Loucy (cell line): ENCODE data around the gene CLDN10.

Experiments used
- H2AFZ ChIP-seq: fragments of 200-600 bp; sonication (generic); 2 replicates; pipeline ENCODE4 v1.6.0; 2016; ENCODE audit warnings: antibody characterized with exemption, mild to moderate bottlenecking, low read length, moderate library complexity
- H3F3A ChIP-seq: fragments of 200-600 bp; 2 replicates; pipeline ENCODE4 v1.6.0; 2016; ENCODE audit warnings: antibody characterized with exemption, low read depth, mild to moderate bottlenecking
- H3K27me3 ChIP-seq: fragments of 200-600 bp; sonication (generic); 2 replicates; pipeline ENCODE4 v1.6.1; 2014; ENCODE audit warnings: low read length, mild to moderate bottlenecking; ENCODE audit not compliant: insufficient read depth, poor library complexity, severe bottlenecking
- H3K36me3 ChIP-seq: fragments of 200-600 bp; sonication (generic); 2 replicates; pipeline ENCODE4 v1.6.1; 2016; ENCODE audit warnings: low read length; ENCODE audit not compliant: insufficient read depth
- H3K4me1 ChIP-seq: fragments of 200-600 bp; sonication (generic); 2 replicates; pipeline ENCODE4 v1.5.1; 2014; ENCODE audit warnings: low read length, mild to moderate bottlenecking; ENCODE audit not compliant: insufficient read depth, poor library complexity, severe bottlenecking
- H3K4me2 ChIP-seq: fragments of 200-600 bp; sonication (generic); 2 replicates; pipeline ENCODE4 v1.6.0; 2014; ENCODE audit warnings: antibody characterized with exemption, low read length, low read depth, mild to moderate bottlenecking; ENCODE audit not compliant: poor library complexity, severe bottlenecking
- H3K4me3 ChIP-seq: fragments of 200-600 bp; sonication (generic); 2 replicates; pipeline ENCODE4 v1.5.1; 2014; ENCODE audit warnings: low read length, mild to moderate bottlenecking, mixed read lengths; ENCODE audit not compliant: poor library complexity, severe bottlenecking
- H3K79me2 ChIP-seq: fragments of 200-600 bp; sonication (generic); 2 replicates; pipeline ENCODE4 v1.6.1; 2014; ENCODE audit warnings: low read length; ENCODE audit not compliant: insufficient read depth
- H3K9ac ChIP-seq: fragments of 200-600 bp; sonication (generic); 2 replicates; pipeline ENCODE4 v1.6.0; 2014; ENCODE audit warnings: mild to moderate bottlenecking, low read depth, low read length, moderate library complexity; ENCODE audit not compliant: poor library complexity, severe bottlenecking
- H3K9me2 ChIP-seq: fragments of 200-600 bp; sonication (generic); replicated peaks from 2 replicates; pipeline ENCODE4 v1.6.1; 2016; ENCODE audit warnings: low read depth, low read length, mixed read lengths
- H3K9me3 ChIP-seq: fragments of 200-600 bp; sonication (generic); 2 replicates; pipeline ENCODE4 v1.6.1; 2014; ENCODE audit warnings: mild to moderate bottlenecking, antibody characterized with exemption, low read length, low read depth; ENCODE audit not compliant: insufficient read depth
- H4K20me1 ChIP-seq: fragments of 200-600 bp; sonication (generic); 2 replicates; pipeline ENCODE4 v1.6.0; 2014; ENCODE audit warnings: antibody characterized with exemption, low read length, mild to moderate bottlenecking; ENCODE audit not compliant: insufficient read depth, poor library complexity, severe bottlenecking
- EZH2phosphoT487 ChIP-seq: fragments of 200-600 bp; IDR thresholded peaks from 2 replicates; pipeline ENCODE4 v1.6.1; 2018; ENCODE audit warnings: antibody characterized with exemption, mild to moderate bottlenecking, moderate library complexity, borderline replicate concordance
- TF ChIP-seq, protein P1 (sequence below): fragments of 200-600 bp; sonication (generic); conservative IDR thresholded peaks from 2 replicates; pipeline ENCODE4 v1.5.1; 2014; ENCODE audit warnings: mild to moderate bottlenecking, antibody characterized with exemption, low read length

Gene CLDN10, protein sequence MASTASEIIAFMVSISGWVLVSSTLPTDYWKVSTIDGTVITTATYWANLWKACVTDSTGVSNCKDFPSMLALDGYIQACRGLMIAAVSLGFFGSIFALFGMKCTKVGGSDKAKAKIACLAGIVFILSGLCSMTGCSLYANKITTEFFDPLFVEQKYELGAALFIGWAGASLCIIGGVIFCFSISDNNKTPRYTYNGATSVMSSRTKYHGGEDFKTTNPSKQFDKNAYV

GRCh38 chr13:95552539-95553441 lies at the start of gene CLDN10:
Gene CLDN10 (plus strand): TSS chr13:95552720. CDS start chr13:95552754, 34 bp downstream.
- Histone ChIP-seq H3F3A (no peaks in the 10 kb centered on the region), H3K79me2 (no peaks in the 10 kb centered on the region), H3K4me1 (no peaks in the 10 kb centered on the region), H3K9ac (no peak within 1 kb of the TSS), H3K9me2 (no peaks in the 10 kb centered on the region), H4K20me1 (no peaks in the 10 kb centered on the region), H3K4me3 (no peak within 1 kb of the TSS), H3K27me3 (no peaks in the 10 kb centered on the region), H3K4me2 (no peak within 1 kb of the TSS), H3K36me3 (no peaks in the 10 kb centered on the region), H2AFZ (no peak within 1 kb of the TSS), H3K9me3 (no peaks in the 10 kb centered on the region)
- TF ChIP-seq, protein P1, sequence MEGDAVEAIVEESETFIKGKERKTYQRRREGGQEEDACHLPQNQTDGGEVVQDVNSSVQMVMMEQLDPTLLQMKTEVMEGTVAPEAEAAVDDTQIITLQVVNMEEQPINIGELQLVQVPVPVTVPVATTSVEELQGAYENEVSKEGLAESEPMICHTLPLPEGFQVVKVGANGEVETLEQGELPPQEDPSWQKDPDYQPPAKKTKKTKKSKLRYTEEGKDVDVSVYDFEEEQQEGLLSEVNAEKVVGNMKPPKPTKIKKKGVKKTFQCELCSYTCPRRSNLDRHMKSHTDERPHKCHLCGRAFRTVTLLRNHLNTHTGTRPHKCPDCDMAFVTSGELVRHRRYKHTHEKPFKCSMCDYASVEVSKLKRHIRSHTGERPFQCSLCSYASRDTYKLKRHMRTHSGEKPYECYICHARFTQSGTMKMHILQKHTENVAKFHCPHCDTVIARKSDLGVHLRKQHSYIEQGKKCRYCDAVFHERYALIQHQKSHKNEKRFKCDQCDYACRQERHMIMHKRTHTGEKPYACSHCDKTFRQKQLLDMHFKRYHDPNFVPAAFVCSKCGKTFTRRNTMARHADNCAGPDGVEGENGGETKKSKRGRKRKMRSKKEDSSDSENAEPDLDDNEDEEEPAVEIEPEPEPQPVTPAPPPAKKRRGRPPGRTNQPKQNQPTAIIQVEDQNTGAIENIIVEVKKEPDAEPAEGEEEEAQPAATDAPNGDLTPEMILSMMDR = no peak
- no peak for TF ChIP-seq EZH2phosphoT487

- Histone ChIP-seq H3K79me2 (no peaks in the 10 kb centered on the region), H3K36me3 (no peaks in the 10 kb centered on the region), H3K9ac (no peak overlapping the region), H3K4me3 (no peak overlapping the region), H4K20me1 (no peaks in the 10 kb centered on the region), H3F3A (no peaks in the 10 kb centered on the region), H3K27me3 (no peaks in the 10 kb centered on the region), H3K9me3 (no peaks in the 10 kb centered on the region), H3K4me1 (no peaks in the 10 kb centered on the region), H2AFZ (no peak overlapping the region), H3K4me2 (no peak overlapping the region), H3K9me2 (no peaks in the 10 kb centered on the region)
- TF ChIP-seq, protein P1 = no peak
- TF ChIP-seq EZH2phosphoT487 = no peak
These were observed 48.9 kb upstream of the CLDN10 start for GRCh38 chr13:95503662-95504061.

DNA sequence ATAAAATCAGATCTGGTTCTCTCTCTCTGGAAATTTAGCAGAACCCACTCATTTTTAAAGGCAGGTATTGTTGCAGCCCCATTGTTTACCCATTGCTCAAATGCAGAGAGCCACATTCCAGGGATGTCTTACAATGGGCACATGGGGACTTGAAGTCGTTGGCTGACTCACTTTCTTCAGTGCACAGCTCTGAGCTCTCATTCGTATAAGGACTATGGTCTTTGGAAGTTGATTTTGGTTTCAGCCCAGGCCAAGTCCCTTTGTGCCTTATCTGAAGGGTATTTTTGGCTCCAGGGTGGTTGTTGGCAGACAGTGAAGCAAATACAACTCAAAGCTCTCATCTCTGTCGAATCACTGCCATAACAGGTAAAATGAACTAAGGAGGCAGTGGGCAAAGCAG lies 47.3 kb upstream of the CLDN10 start:
- Histone ChIP-seq H3K9me2 (no peaks in the 10 kb centered on the region), H3F3A (no peaks in the 10 kb centered on the region), H3K27me3 (no peaks in the 10 kb centered on the region), H2AFZ (no peak overlapping the region), H3K9ac (no peak overlapping the region), H4K20me1 (no peaks in the 10 kb centered on the region), H3K4me3 (no peak overlapping the region), H3K36me3 (no peaks in the 10 kb centered on the region), H3K4me2 (no peak overlapping the region), H3K9me3 (no peaks in the 10 kb centered on the region), H3K4me1 (no peaks in the 10 kb centered on the region), H3K79me2 (no peaks in the 10 kb centered on the region)
- no peak for TF ChIP-seq EZH2phosphoT487
- TF ChIP-seq, protein P1 = no peak
